Thymus (tissue), 11 donors: ENCODE data around the gene ATP5F1C. TPM values are rescaled to one million over a fixed set of nuclear protein-coding genes. Genes with fewer than 3 reads are reported as not detected.
"Not testable (repeated sequence)": the region's sequence is repeated elsewhere in the genome, so short reads cannot be mapped to it uniquely, and the experiment has no call there.

Experiments used
- DNase-seq, 9 donors: peaks; one replicate each; pipeline ENCODE4 v3.0.0-alpha.2; 2013; ENCODE audit warnings: low spot score in 9 of 9, low read depth in 6 of 9, missing footprints in 1 of 9
- H3K27ac ChIP-seq, 2 donors: one replicate each; pipeline ENCODE4 v1.5.1; 2013; ENCODE audit warnings: control low read depth in 1 of 2, low read depth in 1 of 2, low read length in 1 of 2, mild to moderate bottlenecking in 1 of 2, moderate library complexity in 1 of 2
- H3K27me3 ChIP-seq, 2 donors: one replicate each; pipeline ENCODE4 v1.5.1; 2013; ENCODE audit warnings: low read length in 1 of 2; ENCODE audit not compliant: control insufficient read depth in 2 of 2, insufficient read depth in 1 of 2
- H3K36me3 ChIP-seq, 2 donors: one replicate each; pipeline ENCODE4 v1.5.1; 2013; ENCODE audit warnings: low read length in 1 of 2, mild to moderate bottlenecking in 1 of 2, moderate library complexity in 1 of 2; ENCODE audit not compliant: control insufficient read depth in 2 of 2, insufficient read depth in 2 of 2
- H3K4me1 ChIP-seq, 2 donors: one replicate each; pipeline ENCODE4 v1.5.1; 2013; ENCODE audit warnings: low read length in 2 of 2; ENCODE audit not compliant: control insufficient read depth in 2 of 2, insufficient read depth in 2 of 2
- H3K4me3 ChIP-seq, 2 donors: one replicate each; pipeline ENCODE4 v1.5.1; 2013; ENCODE audit warnings: low read length in 2 of 2, control low read depth in 1 of 2, mild to moderate bottlenecking in 1 of 2
- H3K9me3 ChIP-seq, 2 donors: one replicate each; pipeline ENCODE4 v1.5.1; 2013; ENCODE audit warnings: low read length in 1 of 2, mild to moderate bottlenecking in 1 of 2; ENCODE audit not compliant: control insufficient read depth in 2 of 2, insufficient read depth in 1 of 2
- WGBS: extraction: QIAGEN DNeasy Blood & Tissue Kit; methylation state at CpG from one replicate; pipeline ENCODE4 v1.1.7; 2013; 5-methylcytosine and 5-hydroxymethylcytosine counted together
- polyA plus RNA-seq: library from polyadenylated mRNA; stranded (reverse); fragments of 200-250 nt; gene quantifications from one replicate; pipeline ENCODE4 v1.2.3, GENCODE V29; 2013
- total RNA-seq: library from RNA; stranded (reverse); fragments of 120-200 nt; gene quantifications from one replicate; pipeline ENCODE4 v1.2.4, GENCODE V29; 2013
- donor health status: healthy.

Gene ATP5F1C
- total and polyA plus RNA-seq, 2 donors = 257 to 491 TPM

DNA sequence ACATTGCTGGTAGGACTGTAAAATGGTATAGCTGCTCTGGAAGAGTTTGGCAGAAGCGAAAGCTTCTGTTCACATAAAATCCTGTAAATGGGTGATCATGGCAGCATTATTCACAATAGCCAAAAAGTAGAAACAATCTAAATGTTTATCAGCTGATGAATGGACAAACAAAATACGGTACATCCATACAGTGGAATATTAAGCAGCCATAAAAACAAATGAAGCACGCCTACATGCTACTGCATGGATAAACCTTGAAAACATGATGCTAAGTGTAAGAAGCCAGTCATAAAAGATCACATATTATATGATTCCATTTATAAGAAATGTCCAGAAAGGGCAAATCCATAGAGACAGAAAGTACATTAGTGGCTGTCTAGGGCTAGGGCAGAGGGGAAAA, 32.9 kb upstream of the ATP5F1C start:
- no peaks in the 10 kb centered on the region for H3K4me1 ChIP-seq
- H3K27me3 ChIP-seq = no peaks in the 10 kb centered on the region
- H3K4me3 ChIP-seq = no peak overlapping the region
- DNase-seq = no peak
- H3K27ac ChIP-seq = no peak overlapping the region
- over 99% methylated on average over 3 of the region's 3 CpGs for WGBS
- no peaks in the 10 kb centered on the region for H3K9me3 ChIP-seq
- H3K36me3 ChIP-seq = peaks cover 27 to 60% of the 10 kb centered on the region in 2 donors

DNA sequence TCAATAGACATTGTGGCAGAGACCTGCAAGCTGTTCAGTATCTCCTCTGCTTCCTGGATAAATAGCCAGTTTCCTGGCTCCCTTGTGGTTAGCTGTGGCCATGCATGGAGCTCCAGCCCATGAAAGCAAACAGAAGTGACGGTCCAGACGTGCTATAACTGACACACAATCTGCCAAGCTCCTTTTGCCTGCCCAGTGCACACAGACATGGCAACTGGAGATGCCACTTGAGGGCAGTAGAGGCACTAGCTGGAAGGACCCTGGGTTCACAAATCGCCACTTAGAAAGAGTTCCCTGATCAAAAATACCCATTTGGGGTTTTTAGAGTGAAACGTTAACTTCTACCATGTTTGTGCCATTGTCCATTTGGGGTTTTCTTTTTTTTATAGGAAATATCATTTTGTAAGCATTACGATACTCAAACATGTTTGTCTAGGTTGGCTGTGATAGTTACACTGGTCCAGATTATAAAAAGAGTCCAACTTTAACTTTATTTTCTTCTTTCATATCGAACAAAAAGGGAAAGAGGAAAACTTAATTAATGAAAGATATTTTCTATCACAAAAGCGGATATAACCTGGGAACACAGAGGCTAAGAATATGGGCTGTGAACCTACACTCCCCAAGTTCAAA, 31.5 kb upstream of the ATP5F1C start:
- H3K27me3 ChIP-seq = no peaks in the 10 kb centered on the region
- no peaks in the 10 kb centered on the region for H3K4me1 ChIP-seq
- no peak overlapping the region for H3K27ac ChIP-seq
- peaks cover 34 to 67% of the 10 kb centered on the region in 2 donors for H3K36me3 ChIP-seq
- WGBS = 81% methylated on average over 7 of the region's 7 CpGs
- H3K4me3 ChIP-seq = no peak overlapping the region
- H3K9me3 ChIP-seq = no peaks in the 10 kb centered on the region
- DNase-seq = peak in 5 of 9 donors; percentile 4 to 31 (median 10)

DNA sequence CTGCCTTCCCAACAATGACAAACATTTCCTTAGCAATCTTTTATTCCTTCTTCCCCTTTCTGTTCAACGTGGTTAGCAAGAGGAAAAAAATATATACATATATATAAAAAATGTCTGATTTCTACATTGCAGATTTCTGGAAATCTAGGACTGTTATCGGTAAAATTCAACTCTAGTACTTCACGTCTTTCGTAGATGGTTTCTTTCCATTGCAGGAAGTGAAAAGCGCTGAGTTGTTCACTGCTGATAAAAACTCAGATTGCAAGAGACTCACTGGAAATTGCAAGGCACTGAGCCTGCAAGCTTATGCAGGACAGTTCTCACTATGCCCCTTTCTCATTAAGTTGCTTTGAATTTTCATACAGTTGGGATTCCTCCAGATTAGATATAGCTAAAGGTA, 24.0 kb upstream of the ATP5F1C start:
- no peaks in the 10 kb centered on the region for H3K4me1 ChIP-seq
- DNase-seq = peak in 1 of 9 donors; percentile 3
- no peak overlapping the region for H3K4me3 ChIP-seq
- no peak overlapping the region for H3K27ac ChIP-seq
- peaks cover 43 to 79% of the 10 kb centered on the region in 2 donors for H3K36me3 ChIP-seq
- WGBS = 32% methylated on average over 5 of the region's 5 CpGs
- H3K27me3 ChIP-seq = no peaks in the 10 kb centered on the region
- H3K9me3 ChIP-seq = no peaks in the 10 kb centered on the region

DNA sequence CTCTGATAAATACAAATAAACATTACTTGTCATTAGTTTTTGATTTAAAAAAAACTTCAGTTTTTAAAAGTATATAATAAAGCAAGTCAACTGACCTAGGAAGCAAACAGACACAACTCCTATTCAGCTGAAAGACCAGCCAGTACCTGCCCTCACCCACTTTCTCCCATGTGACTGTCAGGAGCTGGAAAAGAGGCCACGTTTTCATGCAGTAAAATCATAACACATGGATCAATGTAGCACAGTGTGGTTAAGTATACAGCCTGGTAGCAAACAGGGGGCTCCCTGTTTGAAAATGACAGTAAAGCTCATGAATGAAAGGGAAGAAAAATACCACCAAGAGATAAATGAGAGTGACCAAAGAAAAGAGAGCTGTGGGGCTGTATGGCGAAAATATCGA, 21.7 kb upstream of the ATP5F1C start:
- Histone ChIP-seq H3K4me1 (no peaks in the 10 kb centered on the region), H3K9me3 (no peaks in the 10 kb centered on the region), H3K36me3 (peaks cover 50 to 72% of the 10 kb centered on the region in 2 donors), H3K27ac (no peak overlapping the region), H3K27me3 (no peaks in the 10 kb centered on the region), H3K4me3 (no peak overlapping the region)
- WGBS = 96% methylated on average over 3 of the region's 3 CpGs
- no peak for DNase-seq

DNA sequence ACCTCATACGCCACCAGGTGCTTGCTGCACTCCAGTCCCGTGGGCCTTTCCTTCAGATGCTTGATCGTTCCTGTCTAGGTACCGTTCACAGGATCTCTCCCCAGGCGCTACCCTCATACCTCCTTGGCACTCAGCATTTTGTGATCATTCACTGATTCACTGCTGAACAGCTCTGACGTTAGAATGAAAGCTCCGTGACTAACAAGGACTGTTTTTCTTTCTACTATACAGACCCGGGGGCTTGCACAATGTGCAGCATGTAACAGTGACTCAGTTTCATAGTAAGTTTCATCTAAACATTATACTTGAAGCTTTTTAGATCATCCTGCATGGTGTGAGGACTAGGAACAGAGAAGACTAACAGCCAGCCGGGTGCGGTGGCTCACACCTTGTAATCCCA, 20.8 kb upstream of the ATP5F1C start:
- H3K27ac ChIP-seq = no peak overlapping the region
- H3K9me3 ChIP-seq = no peaks in the 10 kb centered on the region
- no peak for DNase-seq
- H3K27me3 ChIP-seq = no peaks in the 10 kb centered on the region
- H3K4me3 ChIP-seq = no peak overlapping the region
- 98% methylated on average over 10 of the region's 10 CpGs for WGBS
- H3K36me3 ChIP-seq = peaks cover 42 to 68% of the 10 kb centered on the region in 2 donors
- H3K4me1 ChIP-seq = no peaks in the 10 kb centered on the region

DNA sequence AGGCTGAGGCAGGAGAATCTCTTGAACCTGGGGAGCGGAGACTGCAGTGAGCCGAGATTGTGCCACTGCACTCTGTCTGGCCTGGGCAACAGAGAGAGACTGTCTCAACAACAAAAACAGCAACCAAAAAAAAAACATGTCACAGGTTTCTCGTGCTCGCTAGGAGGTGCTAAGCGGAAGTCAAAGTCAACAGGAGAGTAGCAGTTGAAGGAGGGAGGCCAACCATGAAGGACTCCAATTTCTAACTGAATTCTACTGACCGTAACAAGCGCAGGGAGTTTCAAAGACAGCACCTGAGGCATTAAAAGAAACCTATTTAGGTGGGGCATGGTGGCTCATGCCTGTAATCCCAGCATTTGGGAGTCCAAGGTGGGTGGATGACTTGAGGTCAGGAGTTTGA, 19.6 kb upstream of the ATP5F1C start:
- 99% methylated on average over 7 of the region's 7 CpGs for WGBS
- Histone ChIP-seq H3K27ac (no peak overlapping the region), H3K4me3 (no peak overlapping the region), H3K9me3 (no peaks in the 10 kb centered on the region), H3K27me3 (no peaks in the 10 kb centered on the region), H3K4me1 (no peaks in the 10 kb centered on the region), H3K36me3 (peaks cover 38 to 61% of the 10 kb centered on the region in 2 donors)
- no peak for DNase-seq

DNA sequence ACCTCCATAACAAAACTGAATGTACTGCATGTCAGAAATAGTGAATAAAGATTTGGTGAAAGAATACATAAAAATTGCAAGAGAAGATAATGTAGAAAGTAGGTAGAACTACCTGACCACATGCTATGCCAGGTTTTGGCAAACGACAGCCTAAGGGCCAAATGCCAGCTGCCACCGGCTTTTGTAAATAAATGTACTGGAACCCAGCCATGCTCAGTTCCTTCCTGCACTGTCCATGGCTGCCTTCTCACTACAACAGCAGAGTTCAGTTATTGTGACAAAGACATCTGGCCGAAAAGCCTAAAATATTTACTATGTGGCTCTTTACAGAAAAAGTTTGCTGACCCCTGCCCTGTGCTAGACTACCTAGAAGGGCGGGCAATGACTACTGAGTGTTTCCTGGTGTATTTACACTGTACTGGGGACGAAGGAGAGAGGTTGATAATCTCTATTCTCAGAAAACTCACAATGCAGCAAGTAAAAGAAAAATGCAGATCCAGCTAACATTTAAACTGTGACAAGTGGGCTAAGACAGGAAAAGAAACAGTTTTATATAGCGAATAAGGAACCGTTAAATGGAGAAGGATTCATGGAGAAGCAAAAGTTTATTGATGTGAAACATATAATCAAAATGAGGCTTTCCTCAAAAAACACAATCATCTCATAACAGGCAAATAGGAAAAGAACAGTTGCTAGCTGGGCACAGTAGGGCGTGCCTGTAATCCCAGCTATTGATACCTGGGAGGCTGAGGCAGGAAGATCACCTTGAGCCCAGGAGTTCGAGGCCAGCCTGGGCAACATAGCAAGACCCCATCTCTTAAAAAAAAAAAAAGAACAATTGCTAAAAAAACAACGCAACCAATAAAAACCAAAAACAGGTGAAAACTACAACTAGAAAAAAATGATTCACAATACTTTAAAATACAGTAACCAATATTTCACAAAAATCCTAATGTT, 13.9 kb upstream of the ATP5F1C start:
- no peak overlapping the region for H3K27ac ChIP-seq

DNA sequence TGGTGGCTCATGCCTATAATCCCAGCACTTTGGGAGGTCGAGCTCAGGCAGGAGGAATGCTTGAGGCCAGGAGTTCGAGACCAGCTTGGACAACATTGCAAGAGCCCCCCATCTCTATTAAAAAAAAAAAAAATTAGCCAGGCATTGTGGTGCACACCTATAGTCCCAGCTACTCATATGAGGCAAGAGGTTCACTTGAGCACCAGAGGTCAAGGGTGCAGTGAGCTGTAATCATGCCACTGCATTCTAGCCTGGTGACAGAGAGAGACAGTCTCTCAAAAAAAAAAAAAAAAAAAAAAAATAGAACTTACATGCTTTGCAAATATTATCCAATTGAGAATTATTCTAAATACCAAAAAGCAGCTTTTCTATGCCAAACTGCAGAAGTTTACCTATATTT, 11.2 kb upstream of the ATP5F1C start:
- no peaks in the 10 kb centered on the region for H3K4me1 ChIP-seq
- peaks cover 34 to 62% of the 10 kb centered on the region in 2 donors for H3K36me3 ChIP-seq
- H3K4me3 ChIP-seq = no peak overlapping the region
- no peak overlapping the region for H3K27ac ChIP-seq
- no peak for DNase-seq
- H3K9me3 ChIP-seq = no peaks in the 10 kb centered on the region
- H3K27me3 ChIP-seq = no peaks in the 10 kb centered on the region
- WGBS = 96% methylated on average over 2 of the region's 2 CpGs

More for the DNA sequence above, 13.9 kb upstream of the ATP5F1C start:
- Histone ChIP-seq H3K4me3 (no peak overlapping the region), H3K9me3 (no peaks in the 10 kb centered on the region), H3K36me3 (peaks cover 36 to 50% of the 10 kb centered on the region in 2 donors), H3K4me1 (no peaks in the 10 kb centered on the region), H3K27me3 (no peaks in the 10 kb centered on the region)
- no peak for DNase-seq
- 87% methylated on average over 10 of the region's 10 CpGs for WGBS

DNA sequence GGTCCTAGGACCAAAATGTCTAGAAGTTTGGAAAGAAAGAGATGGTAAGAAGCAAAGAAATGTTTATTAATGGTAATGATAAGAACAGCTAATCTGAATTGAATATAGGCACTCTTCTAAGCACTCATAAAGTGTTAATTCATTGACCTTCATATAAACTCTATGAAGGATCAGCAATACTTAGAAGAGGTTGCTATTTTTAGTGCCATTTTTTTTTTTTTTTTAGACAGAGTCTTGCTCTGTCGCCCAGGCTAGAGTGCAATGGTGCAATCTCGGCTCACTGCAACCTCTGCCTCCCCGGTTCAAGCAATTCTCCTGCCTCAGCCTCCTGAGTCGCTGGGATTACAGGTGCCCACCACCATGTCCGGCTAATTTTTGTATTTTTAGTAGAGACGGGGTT, 5.8 kb upstream of the ATP5F1C start:
- peaks cover 29 to 39% of the 10 kb centered on the region in 2 donors for H3K36me3 ChIP-seq
- not testable (repeated sequence) for H3K9me3 ChIP-seq, H3K27ac ChIP-seq, DNase-seq, H3K27me3 ChIP-seq, H3K4me3 ChIP-seq, H3K4me1 ChIP-seq
- WGBS = 98% methylated on average over 6 of the region's 6 CpGs
